Activated CD4-positive, alpha-beta T cell treated with anti-CD3 and anti-CD28 coated beads for 48 hours (primary cell): ENCODE measurements around the gene MORN1.

Experiments
- DNase-seq: peaks from one replicate; pipeline ENCODE4 v3.0.0-alpha.2; 2020

The MORN1 gene

DNA sequence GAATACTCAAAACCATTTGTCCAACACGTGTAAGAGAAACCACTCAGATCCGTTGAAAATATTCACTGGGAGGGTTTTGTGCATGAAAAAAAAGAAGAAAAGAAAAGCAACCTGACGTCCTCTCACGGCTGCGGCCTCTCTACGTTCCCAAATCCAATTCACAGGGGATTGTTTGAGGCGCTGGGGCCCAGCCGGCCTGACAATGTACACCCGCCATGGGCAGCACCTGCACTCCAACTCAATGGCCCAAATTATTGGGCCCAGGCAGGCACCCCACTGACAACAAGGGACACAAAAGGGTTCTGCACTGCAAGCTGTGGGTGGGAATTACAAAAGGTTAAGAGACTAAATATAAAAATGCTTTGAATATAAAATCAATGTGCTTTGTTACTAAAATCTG is 41.5 kb downstream of the MORN1 start:
- DNase-seq, result no peak

DNA sequence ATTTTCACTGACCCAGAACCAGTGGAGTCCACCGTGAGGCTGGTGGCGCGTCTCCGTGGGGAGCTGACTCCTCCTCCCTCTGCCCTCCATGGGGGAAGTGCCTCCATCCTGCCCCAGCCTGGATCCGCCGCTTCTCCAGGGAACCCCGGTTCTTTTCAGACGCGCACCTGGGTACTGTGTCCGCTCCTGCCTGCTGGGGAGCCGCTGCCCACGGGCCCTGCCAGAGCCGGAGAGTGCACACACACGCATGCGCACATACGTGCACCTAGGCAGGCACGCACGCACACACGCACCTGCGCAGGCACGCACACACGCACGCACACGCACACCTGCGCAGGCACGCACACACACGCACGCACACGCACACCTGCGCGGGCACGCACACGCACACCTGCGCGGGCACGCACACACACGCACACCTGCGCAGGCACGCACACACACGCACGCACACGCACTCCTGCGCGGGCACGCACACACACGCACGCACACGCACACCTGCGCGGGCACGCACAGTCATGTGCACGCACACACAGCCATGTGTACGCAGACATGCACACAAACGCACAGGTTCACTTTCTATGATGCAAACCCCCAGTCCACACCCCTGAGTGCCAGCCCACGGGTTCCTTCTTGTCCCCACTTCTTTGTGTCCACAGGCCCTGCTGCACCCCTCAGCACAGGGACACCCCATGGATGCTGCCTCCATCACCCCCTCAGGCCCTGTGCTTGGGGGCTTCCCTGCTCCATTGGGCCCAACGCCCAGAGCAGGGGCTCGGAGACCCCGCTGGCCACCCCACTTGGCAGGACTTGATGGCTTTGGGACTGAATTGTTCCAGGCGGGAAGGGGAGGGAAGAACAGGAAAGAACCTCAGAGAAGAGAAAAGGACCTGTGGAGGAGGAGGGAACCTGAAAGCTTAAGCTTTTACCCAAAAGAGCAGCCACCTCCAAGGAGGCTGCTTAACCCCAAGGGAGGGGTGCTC is 42.7 kb downstream of the MORN1 start:
- DNase-seq, result no peak

DNA sequence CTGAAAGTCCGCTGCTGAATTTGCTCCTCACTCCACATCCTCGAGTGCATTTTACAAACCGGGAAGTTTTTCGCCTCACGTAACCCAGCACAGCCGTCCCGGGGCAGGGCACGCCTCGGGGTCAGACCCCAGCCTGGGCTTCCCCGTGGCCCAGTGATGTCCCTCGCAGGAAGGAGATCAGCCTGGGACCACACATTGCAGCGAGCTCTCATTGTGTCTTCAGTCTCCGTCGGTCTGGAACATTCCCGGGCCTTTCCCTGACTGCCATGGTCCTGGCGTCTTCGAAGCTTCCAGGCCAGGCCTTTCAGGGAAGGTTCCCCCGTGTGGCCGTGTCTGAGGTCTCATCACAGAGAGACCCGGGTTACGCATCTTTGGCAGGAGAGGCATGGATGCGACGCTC is 43.5 kb downstream of the MORN1 start:
- no peak for DNase-seq

DNA sequence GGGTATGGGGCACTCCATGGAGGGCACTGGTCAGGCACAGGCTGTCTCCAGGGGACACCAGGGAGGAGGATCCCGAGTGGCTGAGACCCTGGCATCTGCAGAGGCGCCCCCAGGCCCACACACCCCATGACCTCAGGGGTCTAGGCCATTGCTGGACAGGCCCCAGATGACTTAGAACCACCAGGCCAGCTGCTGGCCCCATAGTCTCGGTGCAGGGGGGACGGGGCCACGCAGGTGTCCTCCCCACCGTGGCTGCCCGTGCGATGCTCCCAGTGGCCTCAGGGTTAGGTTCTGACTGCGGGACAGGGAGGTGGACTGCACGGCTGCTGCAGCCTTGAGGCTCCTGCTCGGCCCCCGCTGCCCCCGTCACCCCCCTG is 44.0 kb downstream of the MORN1 start:
- no peak for DNase-seq

DNA sequence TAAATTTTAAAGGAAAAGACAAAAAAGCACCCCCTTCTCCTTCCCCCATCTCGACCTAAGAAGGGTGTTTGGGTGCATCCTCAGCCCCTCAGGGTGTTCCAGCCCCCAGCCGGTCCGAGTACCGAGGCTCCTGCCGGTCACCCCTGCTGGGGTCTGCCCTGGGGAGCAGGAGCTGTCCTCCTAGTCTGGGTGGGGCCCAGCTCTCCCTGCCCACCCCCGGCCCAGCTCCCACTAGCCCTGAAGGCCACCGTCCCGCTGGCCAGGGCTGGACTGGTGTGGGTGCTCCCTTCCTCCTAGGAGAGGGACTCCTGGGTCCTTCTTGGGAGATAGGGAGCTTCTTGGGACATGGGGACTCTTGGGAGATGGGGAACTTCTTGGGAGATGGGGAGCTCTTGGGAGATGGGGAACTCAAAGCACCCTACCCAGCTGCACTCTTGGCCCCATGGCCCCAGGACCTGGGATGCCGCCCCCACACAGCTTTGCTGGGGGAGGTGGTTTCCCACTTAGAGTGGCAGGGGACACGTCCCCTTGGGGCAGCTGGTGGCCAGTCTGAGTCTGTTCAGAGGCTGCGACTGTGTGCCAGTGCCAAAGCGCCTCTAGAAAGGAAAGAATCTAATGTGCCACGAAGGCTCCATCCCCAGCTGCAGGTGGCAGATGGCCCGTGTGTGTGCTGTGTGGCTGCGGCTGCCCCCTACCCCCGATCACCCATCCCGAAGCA is 44.5 kb downstream of the MORN1 start:
- DNase-seq, result no peak

DNA sequence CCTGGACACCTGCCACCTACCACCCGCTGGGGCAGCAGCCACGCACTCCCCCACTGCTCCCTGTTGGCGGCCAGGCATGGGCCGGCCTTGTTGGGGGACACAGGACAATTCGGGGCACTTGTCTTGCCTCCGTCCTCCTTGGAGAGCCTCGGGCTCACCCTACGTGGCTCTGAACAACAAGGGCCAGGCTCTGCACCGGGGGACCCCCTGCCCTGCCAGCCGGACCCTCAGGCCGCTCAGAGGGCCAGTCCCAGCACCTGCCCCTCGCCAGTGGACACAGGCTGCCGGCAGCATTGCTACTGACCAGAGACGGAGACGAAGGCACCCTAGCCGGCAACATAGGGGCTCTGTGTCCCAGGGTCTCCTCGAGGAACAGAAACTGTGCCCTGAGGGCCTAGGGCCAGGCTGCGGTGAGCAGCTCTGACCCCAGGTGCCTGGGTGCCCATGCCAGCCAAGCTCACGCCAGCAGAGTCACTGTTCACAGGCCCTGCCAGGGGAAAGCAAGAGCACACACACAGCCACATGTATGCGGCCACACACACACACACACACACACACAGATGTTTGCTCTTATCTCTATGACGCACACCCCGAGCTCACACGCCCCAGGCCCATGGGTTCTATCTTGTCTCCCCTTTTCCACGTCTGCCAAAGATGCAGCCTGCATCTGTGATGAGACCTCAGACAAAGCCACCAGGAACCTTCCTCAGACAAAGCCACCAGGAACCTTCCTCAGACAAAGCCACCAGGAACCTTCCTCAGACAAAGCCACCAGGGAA is 45.9 kb downstream of the MORN1 start:
- no peak for DNase-seq

DNA sequence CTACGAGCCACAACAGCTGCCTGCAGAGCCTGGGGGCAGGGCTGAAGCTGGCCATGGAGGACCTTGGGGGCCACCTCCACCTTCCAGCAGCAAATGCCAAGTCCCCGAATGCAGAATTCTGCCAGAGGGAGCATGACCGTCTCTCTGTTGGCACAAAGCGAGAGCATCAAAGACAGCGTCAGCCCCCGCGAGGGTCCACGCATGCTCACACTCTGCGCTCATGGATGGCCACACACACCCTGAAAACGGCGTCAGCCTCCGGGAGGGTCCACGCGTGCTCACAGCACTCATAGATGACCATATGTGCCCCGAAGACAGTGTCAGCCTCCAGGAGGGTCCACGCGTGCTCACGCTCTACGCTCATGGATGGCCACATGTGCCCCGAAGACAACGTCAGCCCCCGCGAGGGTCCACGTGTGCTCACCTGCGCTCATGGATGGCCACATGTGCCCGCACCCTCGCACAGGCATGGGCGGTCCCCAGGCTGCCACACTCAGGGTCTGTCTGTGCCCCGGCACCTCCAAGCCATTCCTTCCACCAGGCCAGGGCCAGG is 46.5 kb downstream of the MORN1 start:
- no peak for DNase-seq

DNA sequence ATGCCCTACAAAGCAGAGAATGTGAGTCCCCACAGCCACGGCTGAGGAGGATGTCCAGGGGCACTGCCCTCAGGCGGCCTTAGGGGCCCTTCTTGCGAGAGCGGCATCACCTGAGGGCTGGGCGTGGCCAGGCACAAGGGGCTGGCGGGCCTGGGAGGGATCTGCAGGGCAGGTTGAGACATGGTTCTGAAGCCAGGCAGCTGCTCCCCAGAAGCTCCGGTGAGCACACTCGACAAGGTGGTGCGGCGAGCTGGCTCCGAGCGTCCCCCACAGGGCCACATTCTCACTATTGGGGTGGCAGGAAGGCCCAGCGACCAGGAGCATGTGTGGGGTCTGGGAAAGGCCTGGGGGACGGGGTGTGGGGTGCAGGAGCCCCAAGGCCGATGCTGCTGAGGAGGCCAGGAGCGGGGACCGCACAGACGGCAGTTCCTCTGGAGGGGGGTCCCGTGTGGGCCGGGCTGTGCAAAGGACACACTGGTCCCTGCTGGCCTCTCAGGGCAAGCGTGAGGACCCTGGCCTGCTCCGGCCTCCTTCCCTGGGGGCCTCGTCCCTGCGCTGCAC is 47.2 kb downstream of the MORN1 start:
- DNase-seq, result no peak

DNA sequence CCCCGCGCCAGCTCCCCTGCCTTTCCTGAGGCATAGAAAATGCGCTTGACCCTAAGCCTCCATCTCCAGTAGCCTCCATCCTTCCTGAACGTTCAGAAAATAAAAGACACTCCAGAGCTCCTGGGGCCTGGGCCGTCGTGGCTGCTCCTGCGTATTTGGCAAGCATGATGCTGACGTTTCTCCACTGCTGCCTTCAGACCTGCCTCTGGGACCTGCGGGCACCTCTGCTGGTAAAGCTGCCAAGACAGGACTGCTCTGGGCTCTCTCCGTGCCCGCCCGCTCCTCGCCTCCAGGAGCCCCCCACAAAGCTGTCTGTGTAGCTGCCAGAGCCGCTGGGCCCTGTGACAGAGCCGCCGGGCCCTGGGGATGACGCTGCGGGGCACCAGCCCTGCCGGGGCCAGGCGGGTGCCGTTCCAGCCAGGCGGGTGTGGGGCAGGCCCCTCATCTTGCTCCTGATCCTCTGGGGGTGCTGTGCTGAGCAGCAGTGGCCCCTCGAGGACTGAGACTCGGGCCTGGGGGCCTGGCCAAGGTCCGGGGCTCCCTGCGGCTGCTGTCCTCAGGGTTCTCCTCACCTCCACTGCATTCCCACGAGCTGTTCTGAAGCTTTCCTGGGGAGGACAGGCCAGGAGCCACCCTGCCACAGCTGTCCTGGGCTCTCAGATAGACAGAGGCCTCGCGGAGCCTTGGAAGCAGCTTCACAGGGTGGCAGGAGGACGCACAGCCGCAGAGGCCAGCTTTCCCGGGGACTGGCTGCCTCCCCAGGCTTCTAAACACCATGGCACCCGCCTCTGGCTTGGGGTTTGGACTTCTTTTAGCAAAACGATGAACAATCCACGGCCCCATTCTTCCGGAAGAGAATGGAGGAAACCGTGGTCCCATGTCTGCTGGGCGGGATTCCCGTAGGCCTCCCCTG is 48.1 kb downstream of the MORN1 start:
- no peak for DNase-seq

DNA sequence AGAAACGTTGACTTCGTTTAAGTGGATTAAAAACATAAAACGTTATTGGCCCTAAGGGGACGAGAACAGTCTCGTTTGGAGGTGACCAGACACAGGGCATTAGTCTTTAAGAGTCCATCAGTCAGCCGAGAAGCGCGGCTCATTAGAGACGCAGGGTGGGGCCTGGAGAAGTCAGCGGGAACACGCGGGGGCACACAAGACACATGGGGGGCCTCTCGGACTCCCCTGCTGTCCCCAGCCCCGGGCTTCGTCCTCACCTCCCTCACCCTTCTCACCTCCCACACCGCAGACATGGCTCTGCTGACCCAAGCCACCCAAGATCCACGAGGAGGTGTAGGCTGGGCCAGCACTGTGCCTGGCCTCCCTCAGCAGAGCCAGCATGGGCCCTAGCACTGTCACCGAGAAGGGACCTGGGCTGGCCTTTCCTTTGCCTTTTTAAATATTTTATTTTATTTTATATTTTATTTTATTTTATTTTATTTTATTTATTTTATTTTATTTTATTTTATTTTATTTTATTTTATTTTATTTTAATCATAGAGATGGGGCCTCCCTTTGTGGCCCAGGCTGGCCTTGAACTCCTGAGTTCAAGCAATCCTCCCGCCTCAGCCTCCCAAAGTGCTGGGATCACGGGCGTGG is 48.9 kb downstream of the MORN1 start:
- DNase-seq, result no peak

DNA sequence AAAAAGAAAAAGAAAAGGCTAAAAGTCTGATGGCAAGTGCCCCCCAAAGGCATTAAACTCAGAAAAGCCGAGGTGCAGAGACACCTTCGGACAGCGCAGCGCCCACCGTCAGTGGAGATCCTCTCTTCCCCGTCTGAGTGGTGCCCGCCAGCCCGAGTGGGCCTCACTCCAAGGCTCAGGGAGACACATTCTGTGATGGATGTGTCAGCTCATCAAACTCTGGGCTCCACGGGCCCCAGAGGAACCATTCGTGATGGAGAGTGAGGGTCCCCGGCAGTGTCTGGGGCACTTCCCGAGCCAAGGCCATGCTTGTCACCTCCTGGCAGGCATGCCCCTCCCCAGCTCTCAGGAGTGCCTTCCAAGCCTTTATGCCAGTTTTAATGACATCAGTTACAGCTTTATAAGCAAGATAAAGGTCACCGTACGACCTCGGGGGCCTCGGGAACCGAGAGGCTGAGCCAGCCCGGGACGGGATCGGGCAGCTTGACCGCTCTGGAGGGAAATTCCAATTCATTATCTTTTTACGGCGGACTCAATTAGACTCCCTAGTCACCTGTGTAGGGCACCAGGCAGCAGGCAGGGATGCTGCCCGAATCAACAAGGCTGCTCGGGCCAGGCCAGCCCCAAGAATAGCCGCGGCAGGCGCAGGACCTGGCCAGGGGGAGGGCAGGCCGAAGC is 49.5 kb downstream of the MORN1 start:
- no peak for DNase-seq

DNA sequence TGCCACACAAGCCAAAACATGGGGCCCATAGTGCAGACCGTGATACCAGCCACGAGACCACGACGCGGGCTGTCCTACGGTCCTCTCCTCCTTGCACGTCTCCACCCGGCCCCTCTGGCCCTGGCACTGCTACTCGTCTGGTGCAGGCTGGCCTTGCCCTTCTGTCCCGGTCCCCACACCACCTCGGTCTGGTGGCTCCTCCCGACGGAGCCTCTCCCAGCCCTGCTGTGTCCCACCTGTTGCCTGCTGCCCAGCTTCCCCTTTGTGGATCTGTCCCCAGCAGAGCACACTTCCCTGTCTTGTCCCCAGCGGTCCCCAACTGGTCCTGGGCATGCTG is 50.5 kb downstream of the MORN1 start:
- no peak for DNase-seq

DNA sequence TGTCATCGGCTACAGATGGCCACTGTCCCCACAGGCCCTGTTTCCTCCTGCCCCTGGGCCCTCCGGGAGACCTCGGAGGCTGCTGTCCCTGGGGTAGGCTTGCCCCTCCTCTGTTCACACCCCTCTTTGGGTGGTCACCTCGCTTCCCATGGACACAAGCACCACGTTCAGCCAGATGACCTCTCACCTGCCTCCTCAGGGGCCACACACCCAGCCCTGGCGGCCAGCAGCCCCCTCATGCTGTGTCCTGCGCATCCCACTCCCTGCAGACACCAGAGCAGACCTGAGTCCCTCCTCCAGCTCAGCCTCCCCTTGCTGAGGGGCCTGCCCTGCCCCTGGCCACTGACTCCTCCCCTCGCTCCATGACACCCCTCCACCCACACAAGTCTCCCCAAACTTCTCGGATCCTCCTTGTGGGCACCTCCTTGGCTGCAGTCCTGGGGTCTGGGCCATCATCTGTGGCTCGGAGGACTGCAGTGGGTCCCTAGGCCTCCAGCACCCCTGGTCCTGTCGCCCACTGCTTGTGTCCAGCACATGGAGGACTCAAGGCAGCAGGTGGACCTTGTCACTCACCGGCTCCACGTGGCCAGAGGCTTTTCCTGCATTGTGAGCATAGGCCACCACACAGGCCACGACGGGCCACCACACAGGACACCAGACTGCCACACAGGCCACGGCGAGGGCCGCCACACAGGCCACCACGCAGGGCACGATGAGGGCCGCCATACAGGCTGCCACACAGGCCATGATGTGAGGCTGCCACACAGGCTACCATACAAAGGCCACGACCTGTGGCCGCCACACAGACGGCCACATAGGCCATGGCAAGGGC is 51.1 kb downstream of the MORN1 start:
- DNase-seq, result no peak

DNA sequence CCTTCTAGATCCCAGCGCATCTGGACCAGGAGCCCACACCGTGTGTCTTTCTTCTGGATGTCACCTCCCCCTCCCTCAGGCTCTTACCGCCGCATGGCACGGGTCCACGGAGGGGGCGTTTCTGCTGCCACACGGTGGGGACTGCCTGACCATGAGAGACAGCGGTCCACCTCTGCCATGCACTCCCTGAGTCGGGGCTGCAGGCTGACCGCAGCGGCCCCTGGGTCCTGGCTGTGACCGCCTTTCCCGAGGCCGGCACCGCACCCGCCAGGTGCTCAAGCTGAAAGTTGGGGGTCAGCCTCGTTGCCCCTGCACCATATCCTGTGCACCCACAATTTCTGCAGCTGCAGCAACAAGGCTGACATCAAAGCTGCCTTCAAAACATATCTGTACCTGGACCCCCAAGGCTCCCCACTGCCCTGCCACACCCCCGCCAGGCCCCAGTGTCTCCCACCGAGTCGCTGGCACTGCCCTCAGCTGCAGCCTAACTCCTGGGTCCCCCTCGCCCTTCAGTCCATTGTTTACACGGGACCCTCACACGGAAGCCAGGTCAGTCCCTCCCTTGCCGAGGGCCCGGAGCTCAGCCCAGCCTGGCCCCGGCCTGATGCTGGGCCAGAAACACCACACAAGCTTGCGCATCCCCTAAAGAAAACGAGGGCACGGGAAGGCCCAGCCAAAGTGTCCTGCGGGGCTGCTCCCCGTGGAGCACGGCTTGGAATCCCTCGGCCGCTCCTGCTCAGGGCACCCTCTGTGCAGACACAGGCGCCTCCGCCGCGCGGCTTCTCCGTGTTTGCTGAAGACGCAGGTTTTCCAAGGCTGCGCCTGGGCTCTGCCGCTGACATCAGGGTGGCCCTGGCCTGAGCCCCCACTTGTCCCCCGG is 51.9 kb downstream of the MORN1 start:
- no peak for DNase-seq

DNA sequence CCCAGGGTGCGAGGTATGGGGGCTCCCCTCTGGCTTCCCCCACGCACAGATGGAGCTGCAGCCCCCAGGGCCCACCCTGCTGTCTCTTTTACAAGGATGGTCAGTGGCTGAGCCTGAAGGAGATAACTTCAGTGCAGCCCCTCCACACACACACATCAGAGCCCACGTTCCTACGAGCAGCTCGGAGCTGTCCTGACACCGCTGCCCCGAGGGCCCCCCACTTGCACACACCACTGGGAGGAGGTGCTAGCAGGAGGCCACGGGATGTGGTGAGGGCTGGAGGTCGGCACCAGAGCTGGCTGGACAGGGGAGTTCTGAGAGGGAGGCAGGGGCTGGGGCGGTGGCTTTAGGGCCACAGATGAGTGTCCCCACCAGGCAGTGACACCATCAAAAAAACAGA is 53.9 kb downstream of the MORN1 start:
- DNase-seq, result no peak

DNA sequence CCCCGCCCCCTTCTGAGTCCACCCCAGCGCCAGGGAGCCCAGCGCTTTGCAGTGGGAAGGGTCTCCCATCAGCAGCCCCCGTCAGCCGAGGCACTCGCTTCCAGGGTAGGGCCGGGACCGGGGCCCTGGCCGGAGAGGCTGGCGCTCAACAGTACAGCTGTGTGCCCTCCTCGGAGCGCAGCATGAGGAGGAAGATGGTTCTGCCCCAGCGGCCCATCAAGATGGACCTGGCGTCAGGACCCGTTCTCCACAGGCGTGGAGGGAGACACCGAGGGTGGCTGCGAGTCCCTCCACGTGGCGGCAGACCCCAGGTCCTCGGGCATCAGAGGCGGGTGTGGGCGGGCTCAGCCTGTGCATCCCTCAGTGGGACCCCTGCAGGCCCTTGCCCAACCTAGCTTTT is 54.3 kb downstream of the MORN1 start:
- no peak for DNase-seq

DNA sequence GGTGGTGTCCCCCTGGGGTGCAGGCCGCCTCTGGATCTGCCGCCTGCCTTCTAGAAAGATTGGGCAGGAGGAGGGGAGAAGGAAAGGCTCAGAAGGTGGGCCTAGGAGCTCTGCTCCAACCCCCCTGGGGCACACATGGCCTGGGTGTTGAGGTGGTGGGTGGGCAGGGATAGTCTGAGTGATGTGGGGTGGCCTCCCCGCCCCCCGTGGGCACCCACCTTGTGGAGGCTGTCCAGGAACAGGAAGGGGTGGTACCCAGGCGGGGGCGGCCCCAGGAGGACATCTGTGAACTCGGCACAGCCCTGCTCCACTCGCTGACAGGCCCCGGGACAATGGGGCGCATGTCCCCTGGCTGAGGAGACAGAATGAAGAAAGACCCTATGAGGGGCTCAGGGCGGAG is 54.9 kb downstream of the MORN1 start:
- no peak for DNase-seq

DNA sequence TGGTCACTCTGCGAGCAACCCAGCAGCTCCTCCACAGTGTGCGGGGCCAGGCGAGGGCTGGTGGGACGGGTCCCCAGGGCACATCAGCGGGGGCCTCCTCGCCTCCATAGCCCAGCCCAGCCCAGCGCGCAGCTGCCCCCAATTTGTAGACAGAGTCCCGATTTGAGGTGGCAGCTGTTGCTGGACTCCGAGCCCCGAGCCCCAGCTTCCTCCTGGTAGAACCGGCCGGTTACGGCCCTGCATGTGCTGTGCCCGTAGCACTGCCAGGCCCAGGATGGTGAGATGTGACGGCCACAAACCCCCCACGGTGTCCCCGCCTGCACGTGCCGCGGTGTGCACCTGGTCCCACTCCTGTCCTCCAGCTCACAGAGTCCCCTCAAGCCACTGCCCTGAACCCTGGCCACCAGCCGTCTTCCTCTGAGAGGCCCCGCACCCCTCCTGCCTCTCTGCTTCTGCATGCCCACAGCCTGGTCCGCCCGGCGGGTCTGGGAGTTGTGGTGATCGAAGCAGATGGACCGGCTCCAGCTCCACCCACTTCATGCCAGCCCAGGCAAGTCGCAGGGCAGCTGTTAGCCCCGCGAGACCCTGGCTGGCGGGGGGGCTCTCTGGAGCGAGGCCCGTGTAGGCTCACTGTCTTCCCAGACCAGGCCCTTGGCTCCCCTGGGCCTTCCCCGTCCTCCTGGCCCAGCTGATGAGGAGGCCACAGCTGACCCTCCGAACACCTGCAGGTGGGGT is 55.5 kb downstream of the MORN1 start:
- DNase-seq, result no peak
